ENCODE measurements around the gene SYNGR3.

DNA sequence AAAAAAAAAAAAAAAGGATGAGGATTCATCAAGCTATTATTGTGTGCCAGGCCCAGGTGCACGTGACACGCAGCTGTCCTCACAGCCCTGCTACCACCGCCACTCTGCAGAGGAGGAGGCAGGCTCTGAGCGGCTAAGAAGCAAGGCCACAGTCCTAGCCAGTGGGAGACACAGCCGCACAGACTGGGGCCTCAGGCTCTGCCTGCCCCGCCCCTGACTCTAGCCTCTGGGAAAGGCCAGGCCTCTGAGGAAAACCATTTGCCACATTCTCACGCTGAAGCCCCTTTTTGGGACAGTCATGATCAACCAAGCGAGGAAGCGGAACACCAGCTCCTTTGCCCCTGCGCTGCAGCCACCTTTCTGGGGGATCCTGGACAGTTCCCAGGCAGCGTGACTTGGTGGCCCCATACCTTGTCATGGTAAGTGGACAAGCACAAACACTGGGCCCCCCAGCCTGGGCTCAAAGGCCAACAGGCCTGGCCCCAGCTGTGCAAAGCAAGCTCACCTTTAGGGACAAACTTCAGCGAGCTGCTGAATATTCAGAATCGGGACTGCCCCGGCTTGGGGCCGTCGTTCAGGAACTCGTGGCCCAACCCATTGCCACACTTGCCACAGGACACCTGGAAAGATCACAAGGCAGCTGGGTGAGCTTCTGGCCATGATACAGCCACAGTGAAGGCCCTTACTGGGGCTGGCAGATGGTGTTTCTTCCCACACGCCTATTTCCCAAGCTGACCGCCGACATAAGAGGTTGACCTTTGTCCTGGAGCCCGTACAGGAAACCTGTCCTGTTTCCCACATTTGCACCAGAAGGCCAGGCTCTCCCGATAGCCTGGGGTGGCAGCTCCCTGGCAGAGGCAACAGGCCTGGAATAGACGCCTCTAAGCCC, 49.3 kb upstream of the SYNGR3 start:
- TF ChIP-seq CTCF (IDR thresholded peaks at IDR 0.05; ENCODE audit: low read depth, low read length) (no peak), EZH2phosphoT487 (IDR thresholded peaks at IDR 0.05; ENCODE audit: low read depth) (no peak)
